Neural cell (in vitro differentiated cells): Measurements from ENCODE around the gene SNX20. TPM values are rescaled to one million over a fixed set of nuclear protein-coding genes. Genes with fewer than 3 reads are reported as not detected.

Source experiments
- H2AFZ ChIP-seq: fragments of 200-600, 300-800 bp; sonication (generic), shearing (Covaris generic); 2 replicates; pipeline ENCODE4 v1.6.0; 2014; ENCODE audit warnings: low read depth, mild to moderate bottlenecking, antibody characterized with exemption, low read length, moderate library complexity
- H3F3A ChIP-seq: fragments of 200-600 bp; shearing (Covaris generic); 2 replicates; pipeline ENCODE4 v1.6.1; 2016; ENCODE audit warnings: mild to moderate bottlenecking, moderate library complexity, mixed read lengths, antibody characterized with exemption, low read length; ENCODE audit not compliant: insufficient read depth, poor library complexity, severe bottlenecking
- H3K27ac ChIP-seq: fragments of 200-600, 300-800 bp; sonication (generic), shearing (Covaris generic); 2 replicates; pipeline ENCODE4 v1.5.1; 2014; ENCODE audit warnings: mild to moderate bottlenecking, low read length, moderate library complexity
- H3K27me3 ChIP-seq: fragments of 300-800, 200-600 bp; sonication (generic), shearing (Covaris generic); 2 replicates; pipeline ENCODE4 v1.6.0; 2014; ENCODE audit warnings: mild to moderate bottlenecking, low read depth, low read length, moderate library complexity; ENCODE audit not compliant: insufficient read depth
- H3K36me3 ChIP-seq: fragments of 300-800, 200-600 bp; sonication (generic), shearing (Covaris generic); 2 replicates; pipeline ENCODE4 v1.5.1; 2014; ENCODE audit warnings: mild to moderate bottlenecking, antibody characterized with exemption, low read length, moderate library complexity; ENCODE audit not compliant: insufficient read depth
- H3K4me2 ChIP-seq: fragments of 300-800, 200-600 bp; sonication (generic), shearing (Covaris generic); 2 replicates; pipeline ENCODE4 v1.6.0; 2014; ENCODE audit warnings: mild to moderate bottlenecking, low read length
- H3K4me3 ChIP-seq: fragments of 300-800, 200-600 bp; sonication (generic), shearing (Covaris generic); 2 replicates; pipeline ENCODE4 v1.5.1; 2014; ENCODE audit warnings: mild to moderate bottlenecking, low read length, moderate library complexity
- H3K79me2 ChIP-seq: fragments of 200-600 bp; shearing (Covaris generic); replicated peaks from 2 replicates; pipeline ENCODE4 v1.6.0; 2014; ENCODE audit warnings: mild to moderate bottlenecking, low read length, moderate library complexity; ENCODE audit not compliant: insufficient read depth
- H3K9ac ChIP-seq: fragments of 300-800, 200-600 bp; sonication (generic), shearing (Covaris generic); 2 replicates; pipeline ENCODE4 v1.6.1; 2016; ENCODE audit warnings: mild to moderate bottlenecking, low read length, mixed read lengths
- H3K9me2 ChIP-seq: fragments of 200-600 bp; shearing (Covaris generic); 2 replicates; pipeline ENCODE4 v1.6.1; 2016; ENCODE audit warnings: mild to moderate bottlenecking, low read length, mixed read lengths; ENCODE audit not compliant: insufficient read depth
- H3K9me3 ChIP-seq: fragments of 200-600, 300-800 bp; sonication (generic), shearing (Covaris generic); 2 replicates; pipeline ENCODE4 v1.6.1; 2016; ENCODE audit warnings: mild to moderate bottlenecking, mixed run types, low read length, moderate library complexity, mixed read lengths
- H4K20me1 ChIP-seq: fragments of 200-600 bp; shearing (Covaris generic); 2 replicates; pipeline ENCODE4 v1.6.1; 2016; ENCODE audit warnings: mild to moderate bottlenecking, mixed run types; ENCODE audit not compliant: insufficient read depth
- CTCF ChIP-seq: fragments of 450-650 bp; IDR thresholded peaks from 2 replicates; pipeline ENCODE4 v1.5.1; 2014; ENCODE audit warnings: antibody characterized with exemption, mild to moderate bottlenecking, moderate library complexity; ENCODE audit not compliant: poor library complexity, severe bottlenecking
- EP300 ChIP-seq: fragments of 450-650 bp; conservative IDR thresholded peaks from 2 replicates; pipeline ENCODE4 v1.6.1; 2014; ENCODE audit warnings: antibody characterized with exemption, mild to moderate bottlenecking, moderate library complexity; ENCODE audit not compliant: poor library complexity, severe bottlenecking
- EZH2 ChIP-seq: fragments of 200-600, 300-800 bp; shearing (Covaris generic), sonication (generic); IDR thresholded peaks from 2 replicates; pipeline ENCODE4 v1.6.1; 2014; ENCODE audit warnings: antibody characterized with exemption, low read length, borderline replicate concordance, mild to moderate bottlenecking; ENCODE audit not compliant: insufficient read depth, poor library complexity, severe bottlenecking
- MXI1 ChIP-seq: fragments of 450-650 bp; conservative IDR thresholded peaks from 2 replicates; pipeline ENCODE4 v1.6.1; 2014; ENCODE audit warnings: antibody characterized with exemption, mild to moderate bottlenecking; ENCODE audit not compliant: poor library complexity, severe bottlenecking
- POLR2AphosphoS5 ChIP-seq: IDR thresholded peaks from 2 replicates; pipeline ENCODE4 v1.6.1; 2012
- RAD21 ChIP-seq: fragments of 450-650 bp; conservative IDR thresholded peaks from 2 replicates; pipeline ENCODE4 v1.6.1; 2014; ENCODE audit warnings: antibody characterized with exemption, mild to moderate bottlenecking, moderate library complexity
- REST ChIP-seq: IDR thresholded peaks from 2 replicates; pipeline ENCODE4 v1.6.1; 2012; ENCODE audit warnings: borderline replicate concordance
- SMC3 ChIP-seq: fragments of 450-650 bp; conservative IDR thresholded peaks from 2 replicates; pipeline ENCODE4 v1.6.1; 2014; ENCODE audit warnings: antibody characterized with exemption, mild to moderate bottlenecking, moderate library complexity; ENCODE audit not compliant: poor library complexity
- TAF1 ChIP-seq: IDR thresholded peaks from 2 replicates; pipeline ENCODE4 v1.6.1; 2012; ENCODE audit warnings: low read depth
- polyA plus RNA-seq: library from polyadenylated mRNA; depleted of rRNA; stranded (reverse); fragments of >200 nt; gene quantifications from 2 replicates; pipeline ENCODE4 v1.2.3, GENCODE V29; 2014

The SNX20 gene
- polyA plus RNA-seq, 1 donor from 2014 or later: not detected

DNA sequence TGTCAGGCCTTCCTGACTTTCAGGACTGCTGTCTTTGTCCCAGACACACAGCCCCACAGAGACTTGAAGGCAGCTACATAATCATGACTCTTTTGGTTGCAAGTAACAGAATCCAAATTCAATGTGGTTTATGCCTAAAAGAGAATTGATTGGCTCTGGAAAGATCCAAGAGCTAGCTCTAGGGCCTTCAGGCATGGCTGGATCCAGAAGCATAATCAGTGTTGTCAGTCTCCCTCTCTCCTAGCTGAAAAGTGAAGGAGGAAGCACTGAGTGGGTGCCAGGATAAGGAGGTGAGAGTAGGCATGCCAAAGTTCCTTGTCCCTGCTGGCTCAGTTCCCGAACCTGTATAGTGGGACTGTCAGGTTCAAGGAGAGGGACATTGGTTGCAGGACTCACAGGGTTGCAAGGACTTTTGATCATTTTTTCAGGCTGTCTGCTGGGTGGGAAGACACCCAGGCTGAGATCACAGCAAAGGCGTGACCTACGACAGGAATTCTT lies 25.5 kb downstream of the SNX20 start:
- H2AFZ ChIP-seq: no peak overlapping the region
- H3K9ac ChIP-seq: no peak overlapping the region
- H3K36me3 ChIP-seq: no peaks in the 10 kb centered on the region
- no peaks in the 10 kb centered on the region for H4K20me1 ChIP-seq
- no peak overlapping the region for H3K4me3 ChIP-seq
- H3K27me3 ChIP-seq: no peaks in the 10 kb centered on the region
- H3K9me2 ChIP-seq: no peaks in the 10 kb centered on the region
- TF ChIP-seq POLR2AphosphoS5 (no peak), REST (no peak), EZH2 (no peak), MXI1 (no peak), TAF1 (no peak), SMC3 (no peak), EP300 (no peak), RAD21 (no peak), CTCF (no peak)
- no peaks in the 10 kb centered on the region for H3F3A ChIP-seq
- H3K9me3 ChIP-seq: no peaks in the 10 kb centered on the region
- no peak overlapping the region for H3K27ac ChIP-seq
- H3K4me2 ChIP-seq: no peak overlapping the region
- H3K79me2 ChIP-seq: no peaks in the 10 kb centered on the region

GRCh38 chr16:50653633-50654519 lies 27.2 kb downstream of the SNX20 start:
- no peak overlapping the region for H2AFZ ChIP-seq
- no peak overlapping the region for H3K27ac ChIP-seq
- no peaks in the 10 kb centered on the region for H3K9me3 ChIP-seq
- no peak for TF ChIP-seq SMC3
- no peak for TF ChIP-seq POLR2AphosphoS5
- no peak for TF ChIP-seq RAD21
- TF ChIP-seq EZH2: no peak
- TF ChIP-seq REST: no peak
- no peak for TF ChIP-seq EP300
- TF ChIP-seq MXI1: no peak
- no peak for TF ChIP-seq CTCF
- H3K4me3 ChIP-seq: no peak overlapping the region
- no peaks in the 10 kb centered on the region for H4K20me1 ChIP-seq
- H3K4me2 ChIP-seq: no peak overlapping the region
- H3K27me3 ChIP-seq: no peaks in the 10 kb centered on the region
- H3F3A ChIP-seq: no peaks in the 10 kb centered on the region
- no peak overlapping the region for H3K9ac ChIP-seq
- no peaks in the 10 kb centered on the region for H3K9me2 ChIP-seq
- no peaks in the 10 kb centered on the region for H3K79me2 ChIP-seq
- no peaks in the 10 kb centered on the region for H3K36me3 ChIP-seq
